GM20000 (cell line): ENCODE measurements around the gene PROM1.

Source experiments
- DNase-seq: peaks from one replicate; pipeline ENCODE4 v3.0.0; 2012; ENCODE audit warnings: low spot score
- TF ChIP-seq, protein P1 (sequence below): IDR thresholded peaks from 2 replicates; pipeline ENCODE4 v1.5.1; 2012; ENCODE audit warnings: mild to moderate bottlenecking, control low read depth; ENCODE audit errors: extremely low read depth, missing control alignments

PROM1 gene

DNA sequence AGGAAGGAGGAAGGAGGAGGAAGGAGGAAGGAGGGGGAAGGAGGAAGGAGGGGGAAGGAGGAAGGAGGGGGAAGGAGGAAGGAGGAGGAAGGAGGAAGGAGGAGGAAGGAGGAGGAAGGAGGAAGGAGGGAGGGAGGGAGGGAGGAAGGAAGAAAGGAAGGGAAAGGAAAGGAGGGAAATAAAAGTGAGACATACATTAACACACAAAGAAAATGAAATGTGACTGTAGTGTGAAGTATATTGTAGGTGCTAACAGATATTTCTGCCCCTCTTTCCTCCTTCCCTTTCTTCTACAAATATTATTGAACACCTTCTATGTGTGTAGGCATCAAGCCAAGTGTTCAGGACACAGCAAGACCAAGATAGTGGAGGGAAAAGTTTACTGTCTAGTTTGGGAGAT lies 26.4 kb upstream of the PROM1 start:
- TF ChIP-seq, protein P1, sequence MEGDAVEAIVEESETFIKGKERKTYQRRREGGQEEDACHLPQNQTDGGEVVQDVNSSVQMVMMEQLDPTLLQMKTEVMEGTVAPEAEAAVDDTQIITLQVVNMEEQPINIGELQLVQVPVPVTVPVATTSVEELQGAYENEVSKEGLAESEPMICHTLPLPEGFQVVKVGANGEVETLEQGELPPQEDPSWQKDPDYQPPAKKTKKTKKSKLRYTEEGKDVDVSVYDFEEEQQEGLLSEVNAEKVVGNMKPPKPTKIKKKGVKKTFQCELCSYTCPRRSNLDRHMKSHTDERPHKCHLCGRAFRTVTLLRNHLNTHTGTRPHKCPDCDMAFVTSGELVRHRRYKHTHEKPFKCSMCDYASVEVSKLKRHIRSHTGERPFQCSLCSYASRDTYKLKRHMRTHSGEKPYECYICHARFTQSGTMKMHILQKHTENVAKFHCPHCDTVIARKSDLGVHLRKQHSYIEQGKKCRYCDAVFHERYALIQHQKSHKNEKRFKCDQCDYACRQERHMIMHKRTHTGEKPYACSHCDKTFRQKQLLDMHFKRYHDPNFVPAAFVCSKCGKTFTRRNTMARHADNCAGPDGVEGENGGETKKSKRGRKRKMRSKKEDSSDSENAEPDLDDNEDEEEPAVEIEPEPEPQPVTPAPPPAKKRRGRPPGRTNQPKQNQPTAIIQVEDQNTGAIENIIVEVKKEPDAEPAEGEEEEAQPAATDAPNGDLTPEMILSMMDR: no peak
- no peak for DNase-seq

DNA sequence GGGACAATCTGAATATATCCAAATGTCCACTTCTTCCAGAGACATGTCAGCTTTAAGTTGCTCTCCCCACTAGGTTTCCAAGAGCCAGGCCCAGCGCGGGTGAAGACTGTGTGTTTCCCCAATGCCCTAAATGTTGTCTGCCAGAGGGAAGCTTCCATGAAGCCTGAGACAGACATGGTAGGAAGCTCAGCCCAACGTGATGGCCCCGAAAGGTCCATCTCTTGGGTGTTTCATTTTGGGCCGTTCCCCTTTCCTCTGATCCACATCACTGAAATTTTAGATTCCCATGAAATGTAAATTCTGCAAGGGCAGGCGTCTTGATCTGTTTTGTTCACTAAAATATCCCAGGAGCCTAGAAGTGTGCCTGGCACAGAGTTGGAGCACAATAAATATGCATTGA lies 25.4 kb upstream of the PROM1 start:
- DNase-seq: no peak
- TF ChIP-seq, protein P1: no peak

DNA sequence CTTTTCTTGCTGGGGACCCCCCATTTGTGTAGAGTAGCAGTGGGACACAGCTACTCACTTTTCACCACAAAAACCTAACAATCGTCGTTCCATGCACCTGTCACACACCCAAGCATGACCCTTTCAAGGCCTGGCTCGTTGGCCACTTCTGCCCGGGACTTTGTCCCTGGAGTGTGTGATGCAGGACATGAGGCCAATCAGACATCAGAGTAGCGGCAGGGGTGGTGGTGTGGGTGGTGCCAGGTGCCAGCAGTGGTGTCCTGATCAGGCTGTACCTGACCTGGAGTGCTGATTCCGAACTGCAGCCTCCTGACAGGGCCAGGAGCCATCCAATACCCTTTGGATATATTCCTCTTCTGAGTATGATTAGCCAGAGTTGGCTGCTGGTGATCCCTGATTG lies 23.1 kb upstream of the PROM1 start:
- no peak for DNase-seq
- TF ChIP-seq, protein P1: no peak

DNA sequence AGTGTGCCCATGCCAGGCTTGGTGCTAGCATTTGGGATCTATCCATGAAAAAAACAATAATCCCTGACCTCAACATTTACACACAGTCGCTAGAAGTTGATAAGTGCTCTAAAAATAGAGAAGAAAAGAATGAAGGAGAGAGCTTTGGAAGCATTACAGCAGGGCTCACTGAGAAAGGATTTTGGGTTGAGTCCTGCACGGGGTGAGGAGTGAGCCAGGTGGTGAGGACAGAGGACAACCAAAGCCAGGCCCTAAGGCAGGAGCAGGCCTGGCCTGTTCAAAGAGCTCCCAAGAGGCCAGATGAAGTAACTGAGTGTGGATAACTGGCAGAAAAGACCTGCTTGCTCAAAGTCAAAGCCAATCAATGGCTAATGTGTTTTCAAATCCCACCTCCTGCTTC lies 20.7 kb upstream of the PROM1 start:
- DNase-seq: no peak
- TF ChIP-seq, protein P1: no peak

DNA sequence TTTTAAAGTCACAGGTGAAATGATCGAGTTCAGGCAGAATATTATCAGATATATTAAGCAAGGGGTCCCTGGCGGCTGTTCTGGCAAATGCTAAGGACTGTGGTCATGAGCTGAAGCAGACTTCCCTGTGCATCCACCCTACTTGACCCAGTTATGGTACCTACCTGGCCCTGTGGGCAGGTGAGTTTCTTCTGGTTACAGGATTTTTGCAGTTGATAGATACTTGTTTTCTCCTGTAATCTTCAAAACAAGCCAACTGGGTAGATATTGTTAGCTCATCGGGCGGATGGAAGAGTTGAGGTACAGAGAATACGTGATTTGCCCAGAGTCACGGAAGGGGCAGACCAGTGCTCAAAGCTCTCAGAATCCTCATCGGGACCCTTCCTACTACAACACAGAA lies 18.5 kb upstream of the PROM1 start:
- TF ChIP-seq, protein P1: no peak
- no peak for DNase-seq

DNA sequence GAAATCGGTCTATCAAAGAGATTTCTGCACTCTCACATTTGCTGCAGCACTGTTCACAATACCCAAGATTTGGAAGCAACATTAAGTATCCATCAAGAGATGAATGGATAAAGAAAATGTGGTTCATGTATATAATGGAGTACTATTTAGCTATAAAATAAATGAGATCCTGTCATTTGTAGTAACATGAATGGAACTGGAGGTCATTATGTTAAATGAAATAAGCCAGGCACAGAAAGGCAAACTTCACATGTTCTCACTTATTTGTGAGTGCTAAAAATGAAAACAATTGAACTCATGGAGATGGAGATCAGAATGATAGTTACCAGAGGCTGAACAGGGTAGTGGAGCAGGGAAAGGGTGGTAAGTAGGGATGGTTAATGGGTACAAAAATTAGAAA lies 17.0 kb upstream of the PROM1 start:
- TF ChIP-seq, protein P1: no peak
- DNase-seq: no peak

DNA sequence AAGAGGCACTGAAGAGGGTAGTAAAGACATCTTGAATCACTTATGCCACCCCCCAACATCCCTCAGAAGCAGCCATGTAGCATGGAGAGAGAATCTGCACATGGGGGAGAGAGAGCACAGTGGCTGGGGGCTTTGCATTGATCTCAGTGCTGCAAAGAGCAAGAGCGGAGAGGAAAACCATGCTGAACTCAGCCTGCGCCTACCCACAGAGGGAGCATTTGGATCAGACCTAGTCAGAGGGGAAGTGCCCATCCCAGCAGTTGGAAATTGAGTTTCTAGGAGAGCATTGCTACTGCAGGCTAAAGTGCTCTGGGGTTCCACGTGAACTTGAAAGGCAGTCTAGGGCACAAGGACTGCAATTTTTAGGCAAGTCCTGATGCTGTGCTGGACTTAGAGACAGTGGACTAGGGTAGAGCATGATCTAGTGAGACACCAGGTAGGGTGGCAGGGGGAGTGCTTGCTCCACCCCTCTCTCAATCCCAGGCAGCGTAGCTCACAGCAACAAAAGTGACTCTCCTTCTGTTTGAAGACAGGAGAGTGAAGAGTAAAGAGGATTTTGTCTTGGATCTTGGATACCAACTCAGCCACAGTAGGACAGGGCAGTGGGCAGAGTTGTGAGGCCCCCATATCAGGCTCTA lies 9.0 kb upstream of the PROM1 start:
- TF ChIP-seq, protein P1: no peak
- no peak for DNase-seq
